AG10803 (cell line): ENCODE data around the gene FAM20A.

Source experiments
- DNase-seq: peaks from one replicate; pipeline ENCODE4 v3.0.0; 2010; ENCODE audit warnings: low read depth
- H3K4me3 ChIP-seq: 2 replicates; pipeline ENCODE4 v1.5.1; 2011; ENCODE audit warnings: mild to moderate bottlenecking, low read length, control low read depth
- TF ChIP-seq, protein P1 (sequence below): conservative IDR thresholded peaks from 2 replicates; pipeline ENCODE4 v1.5.1; 2011; ENCODE audit warnings: mild to moderate bottlenecking, low read length, control low read depth, inconsistent platforms

FAM20A gene

DNA sequence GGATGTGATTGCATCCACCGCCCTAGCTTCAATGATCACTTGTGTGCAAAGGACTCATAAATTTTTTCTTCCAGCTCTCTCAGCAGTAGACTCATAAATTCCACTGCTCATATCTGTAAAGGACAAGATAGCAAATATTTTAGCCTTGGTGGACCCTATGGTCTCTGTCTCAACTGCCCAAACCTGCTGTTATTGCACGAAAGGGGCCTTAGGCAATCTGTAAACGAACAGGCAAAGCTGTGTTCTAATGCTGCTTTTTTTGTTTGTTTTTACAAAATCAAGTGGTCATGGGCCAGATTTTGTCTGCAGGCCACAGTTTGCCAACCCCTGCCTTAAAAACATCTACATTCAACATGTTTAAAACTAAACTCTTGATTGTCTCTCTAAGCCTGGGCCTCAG lies 34.1 kb downstream of the FAM20A start:
- no peak overlapping the region for H3K4me3 ChIP-seq
- DNase-seq: peak; percentile 14
- TF ChIP-seq, protein P1, sequence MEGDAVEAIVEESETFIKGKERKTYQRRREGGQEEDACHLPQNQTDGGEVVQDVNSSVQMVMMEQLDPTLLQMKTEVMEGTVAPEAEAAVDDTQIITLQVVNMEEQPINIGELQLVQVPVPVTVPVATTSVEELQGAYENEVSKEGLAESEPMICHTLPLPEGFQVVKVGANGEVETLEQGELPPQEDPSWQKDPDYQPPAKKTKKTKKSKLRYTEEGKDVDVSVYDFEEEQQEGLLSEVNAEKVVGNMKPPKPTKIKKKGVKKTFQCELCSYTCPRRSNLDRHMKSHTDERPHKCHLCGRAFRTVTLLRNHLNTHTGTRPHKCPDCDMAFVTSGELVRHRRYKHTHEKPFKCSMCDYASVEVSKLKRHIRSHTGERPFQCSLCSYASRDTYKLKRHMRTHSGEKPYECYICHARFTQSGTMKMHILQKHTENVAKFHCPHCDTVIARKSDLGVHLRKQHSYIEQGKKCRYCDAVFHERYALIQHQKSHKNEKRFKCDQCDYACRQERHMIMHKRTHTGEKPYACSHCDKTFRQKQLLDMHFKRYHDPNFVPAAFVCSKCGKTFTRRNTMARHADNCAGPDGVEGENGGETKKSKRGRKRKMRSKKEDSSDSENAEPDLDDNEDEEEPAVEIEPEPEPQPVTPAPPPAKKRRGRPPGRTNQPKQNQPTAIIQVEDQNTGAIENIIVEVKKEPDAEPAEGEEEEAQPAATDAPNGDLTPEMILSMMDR: no peak

DNA sequence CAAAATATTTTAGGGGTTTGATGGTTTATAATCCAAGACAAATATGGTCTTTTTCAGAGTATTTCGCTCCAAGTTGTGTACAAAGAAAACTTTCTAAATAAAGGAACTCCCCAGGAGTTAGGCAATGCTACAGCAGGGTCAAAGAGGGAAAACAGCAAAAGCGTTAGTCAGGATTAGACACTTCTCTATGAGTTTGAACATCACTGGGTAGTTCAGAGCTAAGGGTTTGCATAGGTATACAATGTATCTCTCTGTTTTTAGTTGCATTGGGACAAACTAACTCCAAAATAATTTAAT lies 34.8 kb downstream of the FAM20A start:
- H3K4me3 ChIP-seq: no peak overlapping the region
- TF ChIP-seq, protein P1: no peak
- DNase-seq: no peak

DNA sequence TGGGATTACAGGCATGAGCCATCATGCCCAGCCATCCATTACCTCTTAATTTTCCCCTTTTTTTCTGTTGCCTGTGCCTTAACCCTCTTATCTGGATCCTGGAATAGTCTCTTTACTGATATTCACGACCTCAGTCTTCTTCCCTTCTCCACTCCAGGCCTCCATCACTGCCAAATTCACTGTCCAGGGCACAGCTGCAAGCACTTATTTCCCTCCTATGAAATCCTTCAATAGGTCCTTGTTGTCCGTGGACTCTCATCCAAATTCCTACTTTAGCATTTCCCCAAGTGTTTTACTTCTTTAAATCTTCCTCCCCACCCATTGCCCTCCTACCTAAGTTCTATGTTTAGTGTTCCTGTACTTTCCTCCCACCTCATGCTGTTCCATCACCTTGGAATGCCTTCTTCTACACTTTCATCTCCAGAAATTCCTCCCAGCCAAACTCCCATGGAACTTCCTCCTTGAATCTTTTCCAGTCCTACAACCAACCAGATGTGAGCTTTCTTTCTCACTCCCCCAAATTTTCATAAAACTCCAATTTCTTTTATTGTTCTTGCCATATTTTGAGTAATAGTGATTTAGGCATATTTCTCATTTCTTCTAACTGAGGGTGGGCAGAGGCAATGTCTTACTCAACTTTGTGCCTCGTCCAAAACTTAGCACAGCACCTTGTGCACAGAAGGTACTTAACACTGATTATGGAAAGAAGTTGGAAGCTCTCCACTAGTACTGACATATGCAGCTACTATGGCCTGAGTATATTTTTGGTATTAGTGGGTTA lies 35.3 kb downstream of the FAM20A start:
- no peak overlapping the region for H3K4me3 ChIP-seq
- DNase-seq: peak; percentile 90
- TF ChIP-seq, protein P1: no peak

DNA sequence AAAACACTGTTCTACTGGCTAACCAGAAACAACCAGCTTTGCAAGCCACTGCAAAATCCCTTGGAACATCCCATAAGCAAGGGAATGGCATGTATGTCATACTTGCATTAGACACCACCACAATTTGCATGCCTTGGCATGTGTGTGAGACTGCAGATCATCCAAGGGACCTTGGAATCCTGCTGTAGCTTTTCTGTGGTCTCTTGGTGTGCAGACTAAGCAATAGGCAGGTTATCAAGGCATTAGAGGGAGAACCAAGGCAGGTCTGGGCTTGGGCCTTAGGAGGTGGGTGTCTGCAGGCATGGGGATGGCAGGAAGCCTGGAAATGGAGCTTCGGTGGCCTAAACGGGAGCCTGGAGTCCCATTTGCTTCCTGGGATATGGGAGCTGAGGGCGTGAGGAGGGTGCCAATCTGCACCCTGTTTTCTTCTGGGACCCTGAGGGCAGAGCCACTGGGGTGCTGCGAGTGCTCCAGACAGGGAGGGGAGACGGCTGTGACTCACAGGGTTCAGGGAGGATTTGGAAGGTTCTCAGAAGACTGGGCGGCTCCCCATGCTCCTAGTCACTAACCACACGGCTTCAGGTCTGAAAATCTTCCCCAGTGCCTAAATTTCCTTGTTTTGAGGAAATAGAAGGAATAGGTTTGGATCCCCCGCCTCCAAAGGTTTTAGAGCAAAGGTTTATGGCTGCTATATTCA lies 36.6 kb downstream of the FAM20A start:
- DNase-seq: no peak
- no peak overlapping the region for H3K4me3 ChIP-seq
- TF ChIP-seq, protein P1: no peak

DNA sequence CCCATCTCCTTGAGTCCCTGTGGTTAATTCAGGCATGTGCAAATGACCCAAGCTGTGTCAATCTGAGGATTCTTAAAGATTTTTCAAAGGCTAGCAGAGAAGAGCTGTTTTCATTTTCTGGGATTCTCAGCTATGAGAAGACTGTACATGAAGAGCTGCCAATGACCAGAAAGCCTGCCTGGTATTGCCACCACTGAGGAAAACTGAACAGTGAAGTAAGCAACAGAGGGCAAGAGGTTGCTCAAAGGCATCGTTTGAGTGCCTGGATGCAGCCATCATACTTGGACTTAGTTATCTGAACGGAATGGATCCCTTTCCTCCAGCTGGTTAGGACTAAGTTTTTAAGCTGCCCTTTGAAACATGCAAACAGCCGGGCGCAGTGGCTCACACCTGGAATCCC lies 38.4 kb downstream of the FAM20A start:
- TF ChIP-seq, protein P1: no peak
- H3K4me3 ChIP-seq: no peak overlapping the region
- DNase-seq: peak; percentile 89

DNA sequence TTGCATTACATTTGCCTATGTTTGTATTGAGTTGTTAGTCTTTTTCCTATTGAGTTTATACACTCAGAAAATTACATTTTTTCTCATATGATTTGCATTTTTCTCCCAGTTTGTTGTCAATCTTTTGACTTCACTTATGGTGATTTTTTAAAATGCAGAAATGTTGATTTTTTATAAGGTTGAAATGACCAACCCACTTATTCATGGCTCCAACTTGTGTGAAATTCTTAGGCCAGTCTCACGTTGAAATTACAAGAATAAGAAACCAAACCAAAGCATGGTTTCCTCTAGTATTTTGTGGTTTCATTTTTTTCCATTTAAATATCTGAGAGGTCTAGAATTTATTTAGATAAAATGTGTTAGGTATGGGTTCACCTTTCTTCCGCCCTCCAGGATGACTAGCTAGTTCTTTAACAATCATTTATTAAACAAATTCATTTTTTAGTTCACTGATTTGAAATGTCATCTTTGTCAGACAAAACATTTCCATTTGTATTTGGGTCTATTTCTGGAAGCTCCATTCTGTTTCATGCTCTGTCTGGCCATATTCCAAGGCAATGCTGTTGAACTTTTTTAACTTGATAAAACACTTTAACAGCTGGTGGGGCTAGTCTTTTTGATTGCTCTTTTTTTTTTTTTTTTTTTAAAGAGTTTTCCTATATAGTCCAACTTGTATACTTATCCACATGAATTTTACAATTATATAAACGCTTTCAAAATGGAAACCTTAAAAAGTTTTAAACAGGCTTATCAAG lies 40.0 kb downstream of the FAM20A start:
- TF ChIP-seq, protein P1: no peak
- DNase-seq: no peak
- no peak overlapping the region for H3K4me3 ChIP-seq
